Measurements from ENCODE around the gene GLDC.

The GLDC gene

DNA sequence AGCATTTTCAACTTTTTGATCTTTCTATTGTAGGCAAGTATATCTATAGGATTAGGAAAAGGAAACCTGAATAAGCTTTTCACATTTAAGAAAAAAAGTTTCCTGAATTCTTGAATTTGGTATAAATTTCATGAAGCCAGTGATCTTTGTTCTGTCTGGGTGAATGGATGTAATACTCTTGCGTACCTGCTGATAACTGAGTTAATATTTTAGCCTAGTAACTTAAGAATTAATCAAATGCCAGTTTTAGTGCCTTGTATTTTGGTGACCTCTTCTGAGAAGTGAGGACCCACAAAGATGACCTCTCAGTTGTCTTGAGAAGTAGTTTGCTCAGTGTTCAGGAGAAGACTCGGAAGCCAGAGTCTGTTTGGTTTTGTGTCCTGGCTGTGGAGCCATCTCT lies 154.7 kb downstream of the GLDC start:
- no peak for DNase-seq

- no peak for DNase-seq
Observed at GRCh38 chr9:6489099-6489498, 156.4 kb downstream of the GLDC start.

DNA sequence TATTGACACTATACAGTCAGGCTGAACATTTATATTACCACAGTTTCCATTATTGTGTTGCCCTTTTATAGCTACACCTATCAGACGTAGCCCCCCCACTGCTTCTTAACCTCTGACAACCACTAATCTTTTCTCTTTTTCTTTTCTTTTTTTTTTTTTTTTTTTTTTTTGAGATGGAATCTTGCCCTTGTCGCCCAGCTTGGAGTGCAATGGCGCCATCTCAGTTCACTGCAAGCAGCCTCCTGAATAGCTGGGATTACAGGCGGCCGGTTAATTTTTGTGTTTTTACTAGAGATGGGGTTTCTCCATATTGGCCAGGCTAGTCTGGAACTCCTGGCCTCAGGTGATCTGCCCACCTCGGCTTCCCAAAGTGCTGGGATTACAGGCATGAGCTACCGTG lies 157.1 kb downstream of the GLDC start:
- DNase-seq = no peak

DNA sequence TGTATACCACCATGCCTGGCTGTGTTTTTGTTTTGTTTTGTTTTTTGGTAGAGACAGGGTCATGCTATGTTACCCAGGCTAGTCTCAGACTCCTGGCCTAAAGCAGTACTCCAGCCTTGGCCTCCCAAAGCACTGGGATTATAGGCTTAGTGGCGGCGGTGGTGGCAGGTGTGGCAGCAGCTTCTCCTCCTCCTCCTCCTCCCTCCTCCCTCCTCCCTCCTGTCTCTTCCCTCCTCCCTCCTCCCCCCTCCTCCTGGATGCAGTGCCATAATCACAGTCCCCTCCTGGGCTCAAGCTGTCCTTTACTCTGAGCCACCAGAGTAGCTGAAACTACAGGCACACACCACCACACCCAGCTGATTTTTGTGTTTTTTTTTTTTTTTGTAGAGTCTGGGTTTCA lies 161.3 kb downstream of the GLDC start:
- DNase-seq = no peak
